ENCODE data around the gene ADIPOR1. TPM values are rescaled to one million over a fixed set of nuclear protein-coding genes. Genes with fewer than 3 reads are reported as not detected.

Gene ADIPOR1
- total RNA-seq, 1 donor from 2014 or later: 73.9 TPM

DNA sequence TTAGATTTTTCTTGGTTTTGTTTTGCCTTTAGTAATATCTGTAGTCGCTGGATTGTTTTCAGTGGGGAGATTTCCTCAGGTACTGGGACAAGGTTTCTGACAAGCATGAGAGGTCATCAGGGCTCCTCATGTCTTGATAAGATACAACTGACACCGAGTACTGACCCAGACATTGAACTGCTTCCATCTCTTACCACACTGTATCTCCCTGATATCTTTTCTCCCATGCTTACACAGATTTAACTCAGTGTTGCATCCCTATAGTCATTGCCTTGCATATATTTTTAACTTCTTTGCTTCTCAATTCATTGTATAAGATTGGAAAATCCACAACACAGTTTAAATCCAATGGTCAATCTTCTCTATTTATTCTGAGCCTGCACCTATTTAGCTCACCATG lies 21.3 kb upstream of the ADIPOR1 start:
- Mint-ChIP-seq H3K4me1 (ENCODE audit: low read depth) (no peaks in the 10 kb centered on the region), H3K27me3 (ENCODE audit: low read depth) (peaks cover 45% of the 10 kb centered on the region)

DNA sequence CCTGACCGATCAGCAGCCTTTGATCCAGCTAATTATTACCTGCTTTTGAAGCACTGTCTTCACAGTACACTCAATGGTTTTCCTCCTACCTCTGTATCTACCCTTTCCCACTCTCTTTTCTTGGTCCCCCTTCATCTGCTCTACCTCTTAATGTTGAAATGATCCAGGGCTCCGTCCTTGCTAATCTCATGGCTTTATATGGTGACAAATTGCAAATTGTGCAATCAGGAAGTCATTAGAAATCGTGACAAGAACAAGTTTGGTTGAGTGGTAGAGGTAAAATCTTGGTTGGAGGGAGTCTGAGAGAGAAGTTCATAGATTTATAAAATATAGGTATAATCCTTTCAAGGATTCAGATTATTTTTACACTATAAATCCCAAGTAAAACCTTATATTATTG lies 18.5 kb upstream of the ADIPOR1 start:
- TF ChIP-seq, protein P1, sequence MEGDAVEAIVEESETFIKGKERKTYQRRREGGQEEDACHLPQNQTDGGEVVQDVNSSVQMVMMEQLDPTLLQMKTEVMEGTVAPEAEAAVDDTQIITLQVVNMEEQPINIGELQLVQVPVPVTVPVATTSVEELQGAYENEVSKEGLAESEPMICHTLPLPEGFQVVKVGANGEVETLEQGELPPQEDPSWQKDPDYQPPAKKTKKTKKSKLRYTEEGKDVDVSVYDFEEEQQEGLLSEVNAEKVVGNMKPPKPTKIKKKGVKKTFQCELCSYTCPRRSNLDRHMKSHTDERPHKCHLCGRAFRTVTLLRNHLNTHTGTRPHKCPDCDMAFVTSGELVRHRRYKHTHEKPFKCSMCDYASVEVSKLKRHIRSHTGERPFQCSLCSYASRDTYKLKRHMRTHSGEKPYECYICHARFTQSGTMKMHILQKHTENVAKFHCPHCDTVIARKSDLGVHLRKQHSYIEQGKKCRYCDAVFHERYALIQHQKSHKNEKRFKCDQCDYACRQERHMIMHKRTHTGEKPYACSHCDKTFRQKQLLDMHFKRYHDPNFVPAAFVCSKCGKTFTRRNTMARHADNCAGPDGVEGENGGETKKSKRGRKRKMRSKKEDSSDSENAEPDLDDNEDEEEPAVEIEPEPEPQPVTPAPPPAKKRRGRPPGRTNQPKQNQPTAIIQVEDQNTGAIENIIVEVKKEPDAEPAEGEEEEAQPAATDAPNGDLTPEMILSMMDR (IDR thresholded peaks at IDR 0.05): no peak
- Mint-ChIP-seq H3K27ac (ENCODE audit: unreplicated experiment) (no peak overlapping the region), H3K4me3 (ENCODE audit: unreplicated experiment) (no peak overlapping the region), H3K4me1 (ENCODE audit: low read depth) (no peaks in the 10 kb centered on the region), H3K9me3 (ENCODE audit: low read depth) (no peaks in the 10 kb centered on the region), H3K36me3 (ENCODE audit: low read depth) (no peaks in the 10 kb centered on the region), H3K27me3 (ENCODE audit: low read depth) (peaks cover 56% of the 10 kb centered on the region)
- DNase-seq (ENCODE audit: low spot score): no peak

More for the DNA sequence above, 21.3 kb upstream of the ADIPOR1 start:
- TF ChIP-seq, protein P1 (IDR thresholded peaks at IDR 0.05): no peak
- H3K4me3 Mint-ChIP-seq (ENCODE audit: unreplicated experiment): no peak overlapping the region
- no peak for DNase-seq (ENCODE audit: low spot score)
- no peaks in the 10 kb centered on the region for H3K9me3 Mint-ChIP-seq (ENCODE audit: low read depth)
- peaks cover 2% of the 10 kb centered on the region for H3K36me3 Mint-ChIP-seq (ENCODE audit: low read depth)
- H3K27ac Mint-ChIP-seq (ENCODE audit: unreplicated experiment): no peak overlapping the region

DNA sequence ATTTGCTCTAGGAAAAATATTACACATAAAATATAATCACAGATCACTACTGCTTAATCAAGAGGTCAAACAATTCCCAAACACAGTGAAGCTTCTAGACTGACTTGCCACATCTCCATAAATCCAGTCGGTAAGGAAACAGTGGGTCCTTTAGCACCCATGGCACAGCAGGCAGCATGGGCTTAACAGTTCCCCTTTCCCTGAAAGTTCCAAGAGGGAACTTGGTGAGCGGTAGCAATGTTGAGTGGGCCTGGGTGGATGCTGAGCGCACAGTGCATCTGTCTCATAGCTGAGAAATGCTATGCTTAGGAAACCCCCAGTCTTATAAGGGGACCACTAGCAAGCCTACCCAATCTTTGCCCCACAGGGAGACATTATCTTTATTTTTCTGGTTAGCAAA lies 16.7 kb upstream of the ADIPOR1 start:
- TF ChIP-seq, protein P1 (IDR thresholded peaks at IDR 0.05): no peak
- Mint-ChIP-seq H3K9me3 (ENCODE audit: low read depth) (no peaks in the 10 kb centered on the region), H3K4me1 (ENCODE audit: low read depth) (no peaks in the 10 kb centered on the region), H3K27ac (ENCODE audit: unreplicated experiment) (no peak overlapping the region), H3K27me3 (ENCODE audit: low read depth) (peaks cover 49% of the 10 kb centered on the region), H3K36me3 (ENCODE audit: low read depth) (no peaks in the 10 kb centered on the region), H3K4me3 (ENCODE audit: unreplicated experiment) (no peak overlapping the region)
- DNase-seq (ENCODE audit: low spot score): no peak

DNA sequence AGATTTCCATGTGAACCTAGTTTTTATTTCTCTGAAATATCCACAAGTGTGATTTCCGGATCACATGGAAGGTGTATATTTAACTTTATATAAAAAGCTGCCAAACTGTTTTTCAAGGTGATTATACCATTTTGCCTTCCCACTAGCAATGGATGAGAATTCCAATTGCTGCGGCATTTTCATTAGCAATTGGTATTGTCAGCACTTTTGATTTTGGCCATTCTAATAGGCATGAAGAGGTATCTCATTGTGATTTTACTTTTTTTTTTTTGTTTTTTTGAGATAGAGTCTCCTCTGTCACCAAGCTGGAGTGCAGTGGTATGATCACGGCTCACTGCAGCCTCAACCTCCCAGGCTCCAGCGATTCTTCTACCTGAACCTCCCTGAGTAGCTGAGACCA lies 13.9 kb upstream of the ADIPOR1 start:
- DNase-seq (ENCODE audit: low spot score): no peak
- peaks cover 13% of the 10 kb centered on the region for H3K4me1 Mint-ChIP-seq (ENCODE audit: low read depth)

DNA sequence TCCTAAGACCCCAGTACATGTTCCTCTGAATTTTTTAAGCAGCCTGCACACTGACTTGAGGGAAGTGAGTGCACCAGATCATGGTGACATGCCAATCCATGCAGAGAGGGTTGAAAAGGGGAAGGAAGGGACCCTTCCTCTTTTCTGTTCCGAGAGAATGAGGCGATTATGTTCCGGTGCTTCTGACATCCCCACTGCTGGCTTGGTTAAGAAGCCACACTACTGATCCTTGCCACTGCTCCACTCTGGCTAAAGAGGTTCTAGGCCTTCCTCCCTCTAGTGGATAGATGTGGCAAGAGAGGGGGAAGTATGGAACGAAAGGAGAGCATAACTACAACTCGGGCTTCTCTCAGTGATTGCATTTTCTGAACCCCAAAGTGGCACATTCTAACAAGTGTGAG lies 10.8 kb upstream of the ADIPOR1 start:
- DNase-seq (ENCODE audit: low spot score): no peak
- Mint-ChIP-seq H3K9me3 (ENCODE audit: low read depth) (no peaks in the 10 kb centered on the region), H3K4me3 (ENCODE audit: unreplicated experiment) (no peak overlapping the region), H3K4me1 (ENCODE audit: low read depth) (peaks cover 30% of the 10 kb centered on the region), H3K27me3 (ENCODE audit: low read depth) (peaks cover 11% of the 10 kb centered on the region), H3K36me3 (ENCODE audit: low read depth) (peaks cover 2% of the 10 kb centered on the region), H3K27ac (ENCODE audit: unreplicated experiment) (no peak overlapping the region)
- TF ChIP-seq, protein P1 (IDR thresholded peaks at IDR 0.05): peak; percentile 75

More for the DNA sequence above, 13.9 kb upstream of the ADIPOR1 start:
- TF ChIP-seq, protein P1 (IDR thresholded peaks at IDR 0.05): no peak
- H3K36me3 Mint-ChIP-seq (ENCODE audit: low read depth): no peaks in the 10 kb centered on the region
- H3K9me3 Mint-ChIP-seq (ENCODE audit: low read depth): no peaks in the 10 kb centered on the region
- H3K27me3 Mint-ChIP-seq (ENCODE audit: low read depth): peaks cover 28% of the 10 kb centered on the region
- H3K4me3 Mint-ChIP-seq (ENCODE audit: unreplicated experiment): no peak overlapping the region
- H3K27ac Mint-ChIP-seq (ENCODE audit: unreplicated experiment): no peak overlapping the region
